ENCODE measurements around the gene SLIT1.

GRCh38 chr10:97031459-97031858, 154.3 kb downstream of the SLIT1 start:
- TF ChIP-seq, protein P1, sequence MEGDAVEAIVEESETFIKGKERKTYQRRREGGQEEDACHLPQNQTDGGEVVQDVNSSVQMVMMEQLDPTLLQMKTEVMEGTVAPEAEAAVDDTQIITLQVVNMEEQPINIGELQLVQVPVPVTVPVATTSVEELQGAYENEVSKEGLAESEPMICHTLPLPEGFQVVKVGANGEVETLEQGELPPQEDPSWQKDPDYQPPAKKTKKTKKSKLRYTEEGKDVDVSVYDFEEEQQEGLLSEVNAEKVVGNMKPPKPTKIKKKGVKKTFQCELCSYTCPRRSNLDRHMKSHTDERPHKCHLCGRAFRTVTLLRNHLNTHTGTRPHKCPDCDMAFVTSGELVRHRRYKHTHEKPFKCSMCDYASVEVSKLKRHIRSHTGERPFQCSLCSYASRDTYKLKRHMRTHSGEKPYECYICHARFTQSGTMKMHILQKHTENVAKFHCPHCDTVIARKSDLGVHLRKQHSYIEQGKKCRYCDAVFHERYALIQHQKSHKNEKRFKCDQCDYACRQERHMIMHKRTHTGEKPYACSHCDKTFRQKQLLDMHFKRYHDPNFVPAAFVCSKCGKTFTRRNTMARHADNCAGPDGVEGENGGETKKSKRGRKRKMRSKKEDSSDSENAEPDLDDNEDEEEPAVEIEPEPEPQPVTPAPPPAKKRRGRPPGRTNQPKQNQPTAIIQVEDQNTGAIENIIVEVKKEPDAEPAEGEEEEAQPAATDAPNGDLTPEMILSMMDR (conservative IDR thresholded peaks at IDR 0.05; ENCODE audit: low read length), result no peak
- TF ChIP-seq EZH2phosphoT487 (IDR thresholded peaks at IDR 0.05; ENCODE audit: borderline replicate concordance, low read depth, low read length), result no peak
